Epidermal melanocyte (primary cell): ENCODE measurements around the gene CST9.

Source experiments
- DNase-seq: peaks from one replicate; pipeline ENCODE4 v3.0.0; 2011; ENCODE audit warnings: low spot score; ENCODE audit not compliant: insufficient read length

Gene CST9

GRCh38 chr20:23554401-23554800 lies 51.3 kb downstream of the CST9 start:
- no peak for DNase-seq
